H1 (cell line): Measurements from ENCODE around the gene CUL9. TPM values are rescaled to one million over a fixed set of nuclear protein-coding genes. Genes with fewer than 3 reads are reported as not detected.

Experiments used
- CTCF ChIA-PET: fragments of 300-600 bp; sonication (Branson Sonifier 250); formaldehyde crosslinking; loops from one replicate; lab custom pipeline; 2021; ENCODE audit not compliant: partially characterized antibody; lab: Charles Lee
- POLR2A ChIA-PET: fragments of 300-600 bp; sonication (Branson Sonifier 250); formaldehyde crosslinking; loops from one replicate; lab custom pipeline; 2021; ENCODE audit warnings: inconsistent platforms; ENCODE audit not compliant: partially characterized antibody; lab: Charles Lee
- DNase-seq, 2 experiments: peaks; one replicate each; pipeline versions ENCODE4 v3.0.0 to v3.0.0-alpha.2; 2010 to 2022; ENCODE audit warnings: low spot score in 2 of 2, low read depth in 1 of 2, mixed read lengths in 1 of 2
- FAIRE-seq: peaks from 2 replicates; lab custom pipeline; 2011; peaks lifted over from hg19 to GRCh38; lab: Jason Lieb, UNC
- H2AFZ ChIP-seq: 2 replicates; pipeline ENCODE4 v1.8.1; 2012; ENCODE audit warnings: low read length, inconsistent platforms
- H2AK5ac ChIP-seq: 2 replicates; pipeline ENCODE4 v1.6.1; 2013; ENCODE audit warnings: low read depth, low read length
- H2BK120ac ChIP-seq: replicated peaks from 2 replicates; pipeline ENCODE3; 2013; ENCODE audit warnings: low read depth, low read length, inconsistent platforms
- H2BK12ac ChIP-seq: 2 replicates; pipeline ENCODE4 v1.6.1; 2013; ENCODE audit warnings: low read depth, low read length
- H2BK15ac ChIP-seq: 2 replicates; pipeline ENCODE4 v1.6.1; 2013; ENCODE audit warnings: low read length
- H2BK20ac ChIP-seq: 2 replicates; pipeline ENCODE4 v1.6.1; 2013; ENCODE audit warnings: low read length
- H2BK5ac ChIP-seq: 2 replicates; pipeline ENCODE4 v1.6.1; 2013; ENCODE audit warnings: low read depth, low read length
- H3K14ac ChIP-seq: 2 replicates; pipeline ENCODE4 v1.6.1; 2013; ENCODE audit warnings: inconsistent platforms; ENCODE audit not compliant: insufficient read length
- H3K18ac ChIP-seq: 2 replicates; pipeline ENCODE4 v1.6.1; 2013; ENCODE audit warnings: low read length; ENCODE audit errors: extremely low read depth
- H3K23ac ChIP-seq: 2 replicates; pipeline ENCODE4 v1.6.1; 2013; ENCODE audit warnings: inconsistent platforms; ENCODE audit not compliant: insufficient read length
- H3K23me2 ChIP-seq: 2 replicates; pipeline ENCODE4 v1.6.1; 2013; ENCODE audit warnings: low read depth, low read length
- H3K27ac ChIP-seq: 2 replicates; pipeline ENCODE4 v1.6.1; 2011; ENCODE audit warnings: low read depth, low read length, inconsistent platforms
- H3K27me3 ChIP-seq, 4 experiments: replicated peaks in 1 of 4; 1 replicate in 1 of 4; 2 replicates in 3 of 4; pipeline versions ENCODE4 v1.6.1 to v1.8.1; 2011 to 2013; ENCODE audit warnings: low read length in 3 of 4, mild to moderate bottlenecking in 3 of 4, inconsistent platforms in 2 of 4, mixed read lengths in 2 of 4, moderate library complexity in 1 of 4; ENCODE audit not compliant: control insufficient read depth in 3 of 4, insufficient read depth in 3 of 4; ENCODE audit errors: extremely low read depth in 1 of 4
- H3K36me3 ChIP-seq, 4 experiments: 2 replicates each; pipeline versions ENCODE4 v1.6.1 to v1.8.1; 2011 to 2013; ENCODE audit warnings: mild to moderate bottlenecking in 4 of 4, low read length in 3 of 4, moderate library complexity in 2 of 4, control low read depth in 1 of 4, inconsistent platforms in 1 of 4; ENCODE audit not compliant: insufficient read depth in 4 of 4, control insufficient read depth in 2 of 4
- H3K4ac ChIP-seq: replicated peaks from 2 replicates; pipeline ENCODE3; 2013; ENCODE audit warnings: low read length, low read depth, mixed read lengths, inconsistent platforms; ENCODE audit not compliant: insufficient read length
- H3K4me1 ChIP-seq, 4 experiments: replicated peaks in 1 of 4; 1 replicate in 1 of 4; 2 replicates in 3 of 4; pipeline versions ENCODE4 v1.6.1 to v1.8.1; 2011 to 2013; ENCODE audit warnings: low read length in 3 of 4, inconsistent platforms in 2 of 4, mixed read lengths in 1 of 4; ENCODE audit not compliant: insufficient read depth in 4 of 4, control insufficient read depth in 3 of 4
- H3K4me2 ChIP-seq, 2 experiments: 2 replicates each; pipeline versions ENCODE4 v1.6.1 to v1.8.1; 2011 to 2013; ENCODE audit warnings: low read depth in 2 of 2, low read length in 2 of 2, control low read depth in 1 of 2, inconsistent platforms in 1 of 2, mild to moderate bottlenecking in 1 of 2; ENCODE audit not compliant: insufficient read depth in 1 of 2
- H3K4me3 ChIP-seq, 4 experiments: fragments of 200-600, 300-600 bp in 1 of 4; sonication (generic), shearing (Covaris generic), sonication (Bioruptor Twin) in 1 of 4; 2 replicates each; pipeline versions ENCODE4 v1.5.1 to v1.8.1; 2011 to 2016; ENCODE audit warnings: low read length in 4 of 4, low read depth in 3 of 4, control low read depth in 2 of 4, inconsistent platforms in 2 of 4, mild to moderate bottlenecking in 2 of 4, mixed read lengths in 1 of 4, moderate library complexity in 1 of 4; ENCODE audit not compliant: insufficient read depth in 2 of 4; ENCODE audit errors: extremely low read depth in 1 of 4
- H3K56ac ChIP-seq: replicated peaks from 2 replicates; pipeline ENCODE3; 2013; ENCODE audit warnings: low read depth, mild to moderate bottlenecking, mixed read lengths, low read length, inconsistent platforms; ENCODE audit not compliant: insufficient read length
- H3K79me1 ChIP-seq: 2 replicates; pipeline ENCODE4 v1.6.1; 2013; ENCODE audit warnings: low read depth, low read length, control low read depth
- H3K79me2 ChIP-seq, 2 experiments: 2 replicates each; pipeline versions ENCODE4 v1.6.1 to v1.8.1; 2012 to 2013; ENCODE audit warnings: low read length in 2 of 2, mild to moderate bottlenecking in 2 of 2, inconsistent platforms in 1 of 2; ENCODE audit not compliant: insufficient read depth in 2 of 2, control insufficient read depth in 1 of 2
- H3K9ac ChIP-seq, 4 experiments: replicated peaks in 1 of 4; 1 replicate in 1 of 4; 2 replicates in 3 of 4; pipeline versions ENCODE4 v1.6.1 to v1.8.1; 2011 to 2013; ENCODE audit warnings: low read depth in 3 of 4, low read length in 3 of 4, control low read depth in 2 of 4, mild to moderate bottlenecking in 2 of 4, moderate library complexity in 2 of 4, inconsistent platforms in 1 of 4; ENCODE audit errors: extremely low read depth in 1 of 4
- H3K9me3 ChIP-seq, 2 experiments: 2 replicates each; pipeline versions ENCODE4 v1.6.1 to v1.8.1; 2012 to 2013; ENCODE audit warnings: mild to moderate bottlenecking in 2 of 2, moderate library complexity in 2 of 2, control low read depth in 1 of 2, inconsistent platforms in 1 of 2, low read depth in 1 of 2, low read length in 1 of 2, mixed read lengths in 1 of 2; ENCODE audit not compliant: insufficient read depth in 2 of 2
- H4K20me1 ChIP-seq, 2 experiments: replicated peaks in 1 of 2; 2 replicates each; pipeline versions ENCODE3 to v1.8.1; 2011 to 2013; ENCODE audit warnings: inconsistent platforms in 2 of 2, low read length in 2 of 2, mild to moderate bottlenecking in 1 of 2; ENCODE audit not compliant: insufficient read depth in 2 of 2, control insufficient read depth in 1 of 2
- H4K5ac ChIP-seq: 2 replicates; pipeline ENCODE4 v1.6.1; 2013; ENCODE audit warnings: low read length, low read depth, mixed read lengths, inconsistent platforms; ENCODE audit not compliant: insufficient read length
- H4K8ac ChIP-seq: 2 replicates; pipeline ENCODE4 v1.8.0; 2013; ENCODE audit warnings: mild to moderate bottlenecking, moderate library complexity, low read length, inconsistent platforms; ENCODE audit not compliant: insufficient read depth; ENCODE audit errors: extremely low read depth
- H4K91ac ChIP-seq: replicated peaks from 2 replicates; pipeline ENCODE3; 2013; ENCODE audit warnings: low read length, mixed read lengths, inconsistent platforms; ENCODE audit not compliant: insufficient read length
- EP300 ChIP-seq, 2 experiments: IDR thresholded peaks; 1 replicate in 1 of 2; 2 replicates in 1 of 2; pipeline ENCODE4 v1.6.1; 2011 to 2012; ENCODE audit warnings: low read depth in 2 of 2, low read length in 2 of 2, mild to moderate bottlenecking in 2 of 2, borderline replicate concordance in 1 of 2, inconsistent platforms in 1 of 2, moderate library complexity in 1 of 2
- EZH2 ChIP-seq: fragments of 200-600 bp; sonication (generic); IDR thresholded peaks from 2 replicates; pipeline ENCODE4 v1.7.1; 2012; ENCODE audit warnings: low read depth, mild to moderate bottlenecking, moderate library complexity, low read length, inconsistent platforms; ENCODE audit not compliant: severe bottlenecking
- KDM4A ChIP-seq: IDR thresholded peaks from one replicate; pipeline ENCODE4 v1.7.1; 2012; ENCODE audit warnings: low read depth, mild to moderate bottlenecking, moderate library complexity, low read length, inconsistent platforms; ENCODE audit not compliant: severe bottlenecking
- RBBP5 ChIP-seq: IDR thresholded peaks from 2 replicates; pipeline ENCODE4 v1.7.1; 2012; ENCODE audit warnings: low read depth, mild to moderate bottlenecking, inconsistent platforms, low read length, moderate library complexity, borderline replicate concordance
- RNF2 ChIP-seq: fragments of 200-900, 300-1000 bp; sonication (generic); IDR thresholded peaks from 2 replicates; pipeline ENCODE4 v1.7.1; 2016; ENCODE audit warnings: borderline replicate concordance, low read depth, mild to moderate bottlenecking, antibody characterized with exemption, low read length; ENCODE audit not compliant: poor library complexity, severe bottlenecking; ENCODE audit errors: missing control alignments
- SUZ12 ChIP-seq: fragments of 200-600 bp; sonication (generic); IDR thresholded peaks from 2 replicates; pipeline ENCODE4 v1.6.1; 2012; ENCODE audit warnings: mild to moderate bottlenecking, inconsistent platforms, low read length, moderate library complexity, mixed read lengths
- WGBS, 2 experiments: shearing (Covaris generic) in 1 of 2; methylation state at CpG; one replicate each; pipeline versions ENCODE4 v1.1.6 to v1.1.7; 2013 to 2015; ENCODE audit warnings: low lambda C conversion rate in 2 of 2, mixed read lengths in 2 of 2, inconsistent platforms in 1 of 2, low coverage in 1 of 2, missing lambda C conversion rate in 1 of 2; ENCODE audit not compliant: insufficient replicate concordance in 2 of 2, insufficient coverage in 1 of 2, insufficient read length in 1 of 2; ENCODE audit errors: extremely low coverage in 1 of 2, missing lambda C conversion rate in 1 of 2; 5-methylcytosine and 5-hydroxymethylcytosine counted together
- polyA plus RNA-seq, 7 experiments: library from polyadenylated mRNA; depleted of rRNA in 3 of 7; stranded (reverse) in 5 of 7; unstranded in 2 of 7; fragments of >200 nt in 5 of 7; fragments of 200-250 nt in 2 of 7; gene quantifications; 1 replicate in 5 of 7; 2 replicates in 1 of 7; 4 replicates in 1 of 7; pipeline versions ENCODE4 v1.2.1 to v1.2.3, GENCODE V29; 2011 to 2013; ENCODE audit warnings: missing spikeins in 2 of 7, mixed read lengths in 2 of 7
- total RNA-seq: library from RNA; stranded (reverse); fragmentation: NEBNext Ultra II Directional; extraction: Animal tissue kit (Norgen Biotek cat#: 25700); gene quantifications from 2 replicates; pipeline ENCODE4 v1.2.1, GENCODE V29; 2021

The CUL9 gene
- total and polyA plus RNA-seq, 2 of the 8 experiments (the other 6 are each of a cell fraction or from before 2014, with no cell fraction given) = 7.7 to 9.8 TPM

- peak overlapping the region; percentile 43; the same call in 1 of the 2 replicates for H4K8ac ChIP-seq
- H3K4me2 ChIP-seq = peak overlapping the region; percentile 25 to 69; a peak in 3 of 4 replicates
- no peak overlapping the region for H2BK120ac ChIP-seq
- H4K91ac ChIP-seq = no peak overlapping the region
- WGBS, 2 experiments = 26% methylated on average over 13 of the region's 37 CpGs; no CpG with 5 or more reads in 1 of the 2 experiments
- no peaks in the 10 kb centered on the region for H3K36me3 ChIP-seq
- H3K56ac ChIP-seq = no peak overlapping the region
- no peak overlapping the region for H2AFZ ChIP-seq
- no peak overlapping the region for H3K27ac ChIP-seq
- peak overlapping the region; percentile 50; the same call in 1 of the 2 replicates for H2BK12ac ChIP-seq
- no peak overlapping the region for H2BK5ac ChIP-seq
- H2BK15ac ChIP-seq = no peak overlapping the region
- no peak overlapping the region for H2AK5ac ChIP-seq
- H3K9me3 ChIP-seq = no peaks in the 10 kb centered on the region
- H3K18ac ChIP-seq = no peak overlapping the region
- H3K27me3 ChIP-seq = peaks cover 13 to 54% (median 43%) of the 10 kb centered on the region in 4 experiments
- TF ChIP-seq RNF2 = no peak
- TF ChIP-seq EZH2 = peak; percentile 45
- peak; percentile 62 for TF ChIP-seq SUZ12
- no peak for TF ChIP-seq EP300 (IDR thresholded peaks at IDR 0.05; ENCODE audit: borderline replicate concordance in 1 of 2, low read depth in 2 of 2, low read length in 2 of 2)
- no peak for TF ChIP-seq RBBP5
- no peak for TF ChIP-seq KDM4A
- POLR2A ChIA-PET = no interaction called here
- H3K9ac ChIP-seq = no peak overlapping the region
- peaks cover 3 to 8% (median 5%) of the 10 kb centered on the region in 4 experiments for H3K4me1 ChIP-seq
- H3K79me1 ChIP-seq = no peaks in the 10 kb centered on the region
- FAIRE-seq (no peak), DNase-seq (no peak)
- H3K14ac ChIP-seq = no peak overlapping the region
- peak overlapping the region; percentile 1 to 46 (median 30); a peak in 6 of 8 replicates for H3K4me3 ChIP-seq
- peaks cover 14% of the 10 kb centered on the region; the same call in 1 of the 2 replicates for H3K23me2 ChIP-seq
- H2BK20ac ChIP-seq = no peak overlapping the region
- H3K4ac ChIP-seq = no peak overlapping the region
- H3K23ac ChIP-seq = no peak overlapping the region
- no peaks in the 10 kb centered on the region for H3K79me2 ChIP-seq
- no peak overlapping the region for H4K5ac ChIP-seq
- H4K20me1 ChIP-seq = peaks cover 0 to 4% of the 10 kb centered on the region in 2 experiments
- CTCF ChIA-PET = interaction anchor here (3.3 kb wide), 1 partner anchor 15 kb away, joined by 17 read pairs; the partner anchor contains the start of gene DNPH1
Observed at GRCh38 chr6:43243664-43244321, 61.8 kb downstream of the CUL9 start.
